Measurements from ENCODE around the gene ADRA2C.

Gene ADRA2C

DNA sequence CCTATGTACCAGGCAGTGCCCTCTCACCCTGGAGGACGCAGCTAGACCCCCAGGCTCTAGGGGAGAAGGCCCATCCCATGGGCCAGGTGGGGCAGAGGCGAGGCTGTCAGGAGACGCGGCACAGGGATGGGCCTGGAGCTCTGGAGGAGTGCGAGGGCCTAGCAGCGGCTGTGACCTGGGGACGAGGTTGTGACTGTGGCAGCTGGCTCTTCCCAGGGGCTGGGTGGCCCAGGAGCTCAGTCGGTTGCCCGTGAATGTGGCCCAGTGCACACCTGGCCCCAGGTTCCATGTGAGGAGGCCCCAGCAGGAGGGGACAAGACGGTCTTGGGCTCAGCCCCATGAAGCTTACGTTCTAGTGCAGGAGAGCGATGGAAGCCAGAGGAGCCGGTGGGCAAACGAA lies 31.0 kb upstream of the ADRA2C start:
- DNase-seq: no peak

DNA sequence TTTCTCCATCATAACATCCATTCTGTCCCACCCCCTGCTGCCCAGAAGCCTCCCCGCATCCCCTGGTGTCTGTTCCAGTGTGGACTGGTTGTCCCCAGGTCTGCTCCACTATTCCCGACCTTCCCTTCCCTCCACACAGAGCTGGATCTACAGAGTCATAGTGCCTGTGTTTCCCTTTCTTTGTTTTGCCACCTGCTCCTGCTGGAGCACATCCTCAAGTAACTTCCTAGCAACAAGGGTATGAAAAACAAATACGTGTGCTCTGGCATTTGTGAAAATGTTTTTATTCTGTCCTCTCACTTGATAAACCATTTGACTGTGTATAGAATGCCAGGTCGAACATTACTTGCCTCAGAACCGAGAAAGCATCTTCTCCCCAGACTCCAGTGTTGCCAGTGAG lies 29.9 kb upstream of the ADRA2C start:
- no peak for DNase-seq

DNA sequence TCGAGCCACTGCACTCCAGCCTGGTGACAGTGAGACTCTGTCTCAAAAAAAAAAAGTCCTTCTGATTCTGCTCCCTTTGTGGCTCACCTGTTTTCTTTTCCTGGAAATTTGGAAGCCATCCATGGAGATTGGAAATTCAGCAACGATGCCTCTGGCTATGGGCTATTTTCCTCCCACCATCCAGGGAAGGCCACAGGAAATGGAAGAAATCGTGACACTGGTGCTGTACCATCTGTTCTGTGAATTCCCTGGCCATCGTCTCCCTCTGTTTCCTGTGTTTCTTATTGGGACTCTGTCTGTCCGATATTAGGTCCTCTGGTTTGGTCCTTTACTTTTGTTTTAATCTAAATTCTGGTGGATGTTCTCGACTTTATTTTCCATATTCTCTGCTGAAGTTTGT lies 29.4 kb upstream of the ADRA2C start:
- DNase-seq: no peak

DNA sequence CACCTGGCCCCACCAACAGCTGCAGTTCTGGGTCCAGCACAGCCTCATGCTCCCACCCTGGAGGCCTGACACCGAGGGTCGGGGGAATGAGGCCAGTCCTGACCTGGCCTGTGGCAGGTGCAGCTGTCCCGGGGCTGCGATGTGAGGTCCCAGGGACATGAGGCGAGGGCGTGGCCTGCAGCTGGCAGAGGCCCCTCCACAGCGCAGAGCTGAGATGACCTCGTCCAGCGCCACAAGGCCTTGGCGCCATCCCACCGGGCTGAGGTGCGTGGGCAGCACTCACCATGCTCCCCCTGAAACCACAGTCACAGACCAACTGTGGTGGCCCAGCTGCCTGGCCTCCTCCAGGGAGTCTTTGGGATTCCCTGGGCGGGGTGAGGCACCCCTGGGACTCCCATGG lies 26.6 kb upstream of the ADRA2C start:
- no peak for DNase-seq

DNA sequence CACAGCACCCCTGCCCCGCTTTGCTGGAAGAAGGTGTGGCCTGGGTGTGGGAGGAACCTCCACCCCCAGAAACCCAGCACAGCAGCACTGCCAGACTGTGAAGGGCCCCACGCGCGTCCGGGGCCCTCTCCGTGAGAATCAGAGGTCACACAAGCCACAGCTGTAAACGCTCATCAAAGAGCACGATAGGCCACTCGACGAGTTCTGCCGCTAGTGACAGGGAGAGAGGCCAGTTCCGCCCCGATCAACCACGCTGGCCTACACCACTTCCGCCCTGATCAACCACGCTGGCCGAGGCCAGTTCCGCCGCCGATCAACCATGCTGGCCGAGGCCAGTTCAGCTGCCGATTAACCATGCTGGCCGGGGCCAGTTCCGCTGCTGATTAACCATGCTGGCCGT lies 25.9 kb upstream of the ADRA2C start:
- no peak for DNase-seq

DNA sequence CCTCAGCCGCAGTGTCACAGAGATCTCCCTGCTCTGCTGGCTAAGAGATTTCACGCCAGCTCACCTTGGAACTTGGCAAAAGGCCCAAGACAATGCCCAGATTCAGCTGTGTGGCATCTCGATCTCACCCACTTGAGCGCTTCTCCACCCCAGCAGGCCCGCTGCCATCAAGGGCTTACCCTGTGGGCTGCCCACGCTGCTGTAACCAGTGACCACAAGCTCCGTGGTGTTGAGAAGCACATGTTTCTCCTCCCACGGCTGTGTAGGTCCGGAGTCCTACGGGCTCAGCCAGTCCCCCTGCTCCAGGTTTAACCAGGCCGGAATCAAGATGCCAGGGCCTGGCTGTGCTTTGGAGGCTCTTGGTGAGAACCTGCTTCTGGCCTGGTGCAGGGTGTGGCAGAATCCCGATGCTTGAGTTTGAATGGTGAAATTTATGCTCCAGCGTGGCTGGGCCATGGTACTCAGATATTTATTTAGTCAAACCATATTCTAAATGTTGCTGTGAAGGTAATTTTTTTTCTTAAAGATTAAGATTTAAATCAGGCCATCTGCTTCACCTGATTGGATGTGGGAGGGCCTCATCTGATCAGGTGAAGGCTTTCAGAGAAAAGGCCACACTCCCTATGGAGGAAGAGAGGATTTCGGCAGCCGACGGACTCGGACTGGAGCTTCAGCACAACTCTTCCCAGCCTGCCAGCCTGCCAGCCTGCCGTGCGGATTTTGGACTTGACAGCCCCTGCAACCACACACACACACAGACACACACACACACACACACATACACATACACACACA lies 24.8 kb upstream of the ADRA2C start:
- no peak for DNase-seq

DNA sequence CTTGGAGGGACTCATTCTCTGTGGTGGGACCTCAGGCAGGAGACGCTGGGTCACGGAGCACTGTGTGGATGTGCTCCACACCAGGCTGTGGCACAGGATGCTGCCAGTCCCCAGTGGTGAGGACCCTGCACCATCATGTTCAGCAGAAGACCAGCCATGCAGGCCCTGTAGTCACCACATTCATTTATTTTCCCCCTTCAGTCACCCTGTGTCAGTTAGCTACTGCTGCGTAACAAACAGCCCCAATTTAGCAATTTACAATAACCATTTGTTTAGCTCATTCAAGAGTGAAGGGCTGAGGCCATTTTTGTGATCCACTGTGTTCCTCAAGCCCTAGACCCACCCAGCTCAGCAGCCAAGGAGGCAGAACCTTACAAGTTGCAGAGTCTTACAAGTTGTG lies 23.6 kb upstream of the ADRA2C start:
- no peak for DNase-seq

DNA sequence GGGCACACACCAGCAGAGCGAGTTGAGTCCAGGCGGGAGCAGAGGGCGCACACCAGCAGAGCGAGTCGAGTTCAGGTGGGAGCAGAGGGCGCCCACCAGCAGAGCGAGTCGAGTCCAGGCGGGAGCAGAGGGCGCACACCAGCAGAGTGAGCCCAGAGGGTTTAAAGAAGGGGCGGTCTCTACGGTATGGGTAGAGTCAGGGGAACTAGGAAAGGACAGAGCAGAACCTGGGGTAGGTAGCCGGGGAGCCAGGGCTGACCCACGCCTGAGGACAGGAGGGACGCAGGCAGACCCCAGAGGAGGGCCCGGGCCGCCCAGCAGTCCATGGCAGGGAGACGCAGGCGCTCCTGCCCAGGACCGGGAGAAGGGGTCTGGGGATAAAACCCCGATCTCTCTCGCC lies 22.0 kb upstream of the ADRA2C start:
- DNase-seq: no peak

DNA sequence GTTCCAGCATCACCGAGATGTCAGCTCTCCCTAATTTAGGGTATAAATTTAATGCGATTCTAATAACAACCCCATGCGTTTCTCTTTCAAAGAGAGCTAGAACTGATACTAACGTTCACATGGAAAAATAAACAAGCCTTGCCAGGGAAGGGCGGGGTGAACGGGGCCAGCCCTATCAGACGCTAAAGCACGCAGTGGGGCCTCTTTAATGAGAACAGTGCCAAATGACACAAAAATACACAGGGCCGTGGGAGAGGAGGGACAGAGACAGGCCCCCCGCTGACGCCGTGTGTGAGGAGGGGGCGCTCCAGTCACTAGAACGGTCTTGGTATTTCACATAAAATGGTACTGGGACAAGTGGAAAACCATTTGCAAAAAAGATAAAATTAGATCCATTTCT lies 21.3 kb upstream of the ADRA2C start:
- no peak for DNase-seq

DNA sequence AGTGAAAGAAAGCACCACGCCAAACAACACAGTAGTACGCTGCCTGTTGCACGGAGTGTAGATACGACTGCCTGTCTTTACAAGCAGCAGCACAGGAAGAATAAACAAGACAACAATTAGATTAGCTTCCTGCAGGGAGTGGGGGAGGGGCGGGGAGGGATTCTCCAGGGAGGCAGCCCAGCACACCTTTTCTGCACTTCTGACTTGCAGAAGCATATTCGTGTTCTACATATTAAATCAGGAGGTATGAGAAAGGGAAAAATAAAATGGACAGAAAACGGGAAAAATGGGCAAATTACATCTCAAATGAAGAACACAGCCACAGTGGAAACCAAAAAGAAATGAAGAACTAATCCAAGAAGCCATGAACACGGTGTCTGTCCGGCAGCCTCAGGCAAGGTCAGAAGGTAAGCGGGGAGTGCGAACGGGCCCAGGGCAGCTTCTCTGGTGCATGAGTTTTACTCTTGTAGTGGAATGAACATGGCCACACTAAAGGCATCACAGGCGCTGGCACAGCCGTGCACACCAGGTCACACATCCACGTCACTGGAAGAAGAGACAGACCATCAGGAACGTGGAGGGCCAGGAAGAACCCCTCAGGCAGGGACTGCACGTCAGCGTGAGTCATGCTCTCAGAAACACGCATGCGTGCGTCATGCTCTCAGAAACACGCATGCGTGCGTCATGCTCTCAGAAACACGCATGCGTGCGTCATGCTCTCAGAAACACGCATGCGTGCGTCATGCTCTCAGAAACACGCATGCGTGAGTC lies 20.1 kb upstream of the ADRA2C start:
- no peak for DNase-seq

DNA sequence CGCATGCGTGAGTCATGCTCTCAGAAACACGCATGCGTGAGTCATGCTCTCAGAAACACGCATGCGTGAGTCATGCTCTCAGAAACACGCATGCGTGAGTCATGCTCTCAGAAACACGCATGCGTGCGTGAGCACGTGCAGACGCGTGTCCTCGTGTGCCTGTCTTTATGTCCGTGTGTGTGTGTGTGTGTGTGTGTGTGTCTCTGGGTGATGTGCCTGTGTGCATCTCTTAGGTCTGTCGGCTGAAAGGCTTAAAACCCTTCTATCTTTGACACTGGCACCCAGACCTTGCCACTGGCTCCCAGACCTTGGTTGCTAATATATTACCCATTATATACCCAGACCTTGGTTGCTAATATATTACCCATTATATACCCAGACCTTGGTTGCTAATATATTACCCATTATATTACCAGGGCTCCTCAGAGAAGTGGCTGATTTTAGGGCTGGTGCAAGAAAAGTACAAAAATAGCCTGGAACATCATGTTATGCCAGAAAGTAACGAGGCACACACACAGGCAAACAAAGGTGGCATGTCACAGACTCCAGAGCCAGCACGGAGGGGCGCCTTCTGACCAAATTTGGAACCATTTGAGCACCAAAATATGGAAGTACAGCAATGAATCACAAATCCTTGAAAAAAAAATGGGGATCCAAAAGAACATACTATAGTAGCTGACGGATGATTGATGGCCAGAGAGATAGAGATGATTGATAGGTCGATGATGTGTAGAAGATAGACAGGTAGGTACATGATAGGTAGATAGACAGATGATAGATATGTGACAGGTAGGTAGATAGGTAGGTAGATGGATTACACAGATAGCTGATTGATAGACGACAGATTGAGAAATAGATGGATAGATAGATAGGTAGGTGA lies 19.2 kb upstream of the ADRA2C start:
- DNase-seq: no peak

DNA sequence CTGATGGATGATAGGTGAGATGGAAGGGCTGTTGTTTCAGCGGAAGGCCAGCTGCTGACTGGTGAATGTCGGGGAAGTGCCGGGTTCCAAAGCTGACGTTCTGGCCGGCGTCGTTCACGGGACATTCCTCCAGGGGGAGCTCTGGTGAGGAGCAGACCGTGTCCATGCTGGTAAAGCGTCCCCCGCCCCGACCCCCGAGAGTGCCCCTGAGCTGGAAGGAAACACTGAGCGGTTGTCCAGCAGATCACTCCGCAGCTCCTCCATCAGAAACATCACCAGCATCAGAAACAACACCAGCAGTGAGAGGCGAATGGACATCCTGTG lies 18.6 kb upstream of the ADRA2C start:
- no peak for DNase-seq

DNA sequence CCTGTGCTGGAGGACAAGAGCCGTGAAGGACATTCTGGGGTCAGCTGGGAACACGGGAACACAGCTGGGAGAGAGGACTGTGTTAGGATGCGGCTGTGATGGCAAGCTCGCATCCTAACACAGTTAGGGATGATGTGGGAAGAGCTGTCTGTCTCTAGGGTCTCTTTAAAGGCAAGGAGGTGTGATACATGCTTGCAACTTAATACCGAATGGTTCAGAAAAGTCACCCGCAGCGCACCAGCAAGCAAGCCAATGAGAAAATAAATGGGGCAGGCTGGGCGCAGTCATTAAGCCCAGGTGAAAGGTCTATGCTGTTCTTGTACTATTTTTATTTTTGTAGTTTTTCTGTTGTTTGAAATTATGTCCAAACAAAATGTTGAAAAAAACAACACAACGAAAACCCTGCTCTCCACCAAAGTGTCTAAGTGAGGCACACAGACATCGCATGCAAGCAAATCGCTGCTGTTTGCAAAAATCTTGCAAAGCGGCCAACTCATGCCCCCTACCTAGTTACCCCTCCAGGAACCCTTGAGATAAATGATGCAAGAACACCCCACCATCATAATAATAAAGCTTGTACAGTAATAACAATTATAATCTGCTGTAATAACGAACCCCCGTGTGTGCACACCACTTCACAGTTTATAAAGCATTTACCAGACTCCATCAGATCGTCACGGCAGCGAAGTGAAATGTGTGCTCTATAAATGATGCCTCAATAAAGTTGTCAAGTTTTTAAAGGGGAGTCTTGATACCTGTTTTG lies 17.9 kb upstream of the ADRA2C start:
- DNase-seq: no peak

DNA sequence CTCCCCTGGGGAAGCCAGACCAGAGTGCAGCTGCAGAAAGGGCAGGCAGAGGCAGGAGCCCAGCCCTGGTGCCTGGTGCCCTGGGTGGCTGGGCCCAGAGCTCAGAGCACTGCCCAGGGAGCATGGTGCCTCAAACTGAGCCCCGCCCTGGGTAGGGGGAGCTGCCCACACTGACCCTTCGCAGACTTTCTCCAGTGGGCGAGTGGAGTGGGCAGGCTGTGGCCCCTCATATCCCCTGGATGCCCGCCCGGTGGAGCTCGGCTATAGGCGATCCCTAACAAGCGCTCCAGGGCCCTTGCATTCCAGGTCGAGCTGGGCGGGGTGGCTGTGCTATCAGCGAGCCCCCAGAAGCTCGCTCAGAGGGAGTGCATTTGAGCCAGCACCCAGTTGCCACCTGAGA lies 17.1 kb upstream of the ADRA2C start:
- no peak for DNase-seq

DNA sequence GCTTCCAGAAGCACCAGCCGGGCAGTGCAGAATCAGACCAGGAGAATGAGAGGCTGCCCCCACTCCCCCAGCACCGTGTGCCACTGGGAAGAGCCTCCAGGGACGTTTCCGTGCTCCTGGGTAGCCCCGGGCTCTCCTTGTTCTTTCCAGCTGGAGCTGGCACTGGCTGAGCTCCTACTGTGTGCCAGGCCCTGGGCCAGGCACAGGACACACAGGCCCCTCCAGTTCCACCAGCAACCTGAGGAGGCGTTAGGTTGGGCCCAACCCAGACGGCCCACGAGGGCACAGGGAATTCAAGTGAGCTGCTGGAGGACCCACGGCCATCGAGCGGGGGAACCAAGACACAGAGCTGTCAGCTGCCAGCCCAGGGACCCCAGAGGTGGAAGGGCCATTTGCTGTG lies 15.9 kb upstream of the ADRA2C start:
- no peak for DNase-seq

DNA sequence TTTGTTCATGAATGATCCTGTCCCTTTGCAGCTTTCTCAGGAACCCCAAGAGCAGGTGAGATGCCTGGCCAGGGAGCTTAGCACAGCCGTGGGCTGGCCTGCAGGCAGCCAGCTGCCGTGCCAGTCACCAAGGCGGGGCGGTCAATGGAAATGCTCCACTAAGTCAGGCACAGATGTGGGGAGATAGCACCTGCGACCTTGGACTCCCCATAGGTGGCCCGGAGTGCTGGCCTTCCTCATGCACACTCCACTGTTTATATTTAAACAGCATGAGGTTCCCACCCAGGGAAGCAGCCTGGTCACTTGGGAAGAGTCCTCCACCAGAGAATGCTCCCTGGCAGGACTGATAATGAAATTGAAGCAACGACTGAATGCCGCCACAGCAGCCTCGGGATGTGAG lies 14.2 kb upstream of the ADRA2C start:
- DNase-seq: no peak

DNA sequence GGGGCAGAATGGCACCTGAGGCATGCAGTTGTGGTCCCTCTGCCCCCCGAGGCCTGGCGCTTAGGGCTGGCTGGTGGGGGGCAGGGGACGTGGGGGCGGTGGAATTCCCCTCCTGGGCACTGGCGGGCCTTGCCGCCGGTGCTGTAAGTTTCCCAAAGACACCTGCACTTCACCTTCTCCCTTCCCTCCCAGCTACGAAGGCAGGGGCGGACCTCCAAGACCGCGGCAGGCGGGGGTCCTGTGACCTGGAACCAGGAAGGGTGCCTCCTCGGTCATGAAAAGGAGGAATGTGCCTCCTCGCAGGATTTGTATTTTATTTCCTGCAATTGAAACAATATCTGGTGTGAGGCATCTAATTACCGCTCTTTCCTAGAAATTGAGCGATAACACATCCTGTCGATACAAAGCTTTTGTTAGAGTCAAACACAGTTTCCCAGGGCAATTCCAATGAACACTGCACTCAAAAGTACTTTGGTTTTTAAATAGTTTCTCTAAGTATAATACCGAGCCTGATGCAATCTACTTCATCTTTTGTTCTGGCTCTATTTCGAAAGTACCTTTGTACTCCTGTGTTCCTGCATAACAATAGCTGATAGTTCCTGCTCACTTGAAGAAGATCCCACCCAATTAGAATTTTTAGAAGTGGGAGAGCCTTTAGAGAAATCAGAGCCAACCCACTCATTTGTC lies 12.3 kb upstream of the ADRA2C start:
- DNase-seq: no peak

DNA sequence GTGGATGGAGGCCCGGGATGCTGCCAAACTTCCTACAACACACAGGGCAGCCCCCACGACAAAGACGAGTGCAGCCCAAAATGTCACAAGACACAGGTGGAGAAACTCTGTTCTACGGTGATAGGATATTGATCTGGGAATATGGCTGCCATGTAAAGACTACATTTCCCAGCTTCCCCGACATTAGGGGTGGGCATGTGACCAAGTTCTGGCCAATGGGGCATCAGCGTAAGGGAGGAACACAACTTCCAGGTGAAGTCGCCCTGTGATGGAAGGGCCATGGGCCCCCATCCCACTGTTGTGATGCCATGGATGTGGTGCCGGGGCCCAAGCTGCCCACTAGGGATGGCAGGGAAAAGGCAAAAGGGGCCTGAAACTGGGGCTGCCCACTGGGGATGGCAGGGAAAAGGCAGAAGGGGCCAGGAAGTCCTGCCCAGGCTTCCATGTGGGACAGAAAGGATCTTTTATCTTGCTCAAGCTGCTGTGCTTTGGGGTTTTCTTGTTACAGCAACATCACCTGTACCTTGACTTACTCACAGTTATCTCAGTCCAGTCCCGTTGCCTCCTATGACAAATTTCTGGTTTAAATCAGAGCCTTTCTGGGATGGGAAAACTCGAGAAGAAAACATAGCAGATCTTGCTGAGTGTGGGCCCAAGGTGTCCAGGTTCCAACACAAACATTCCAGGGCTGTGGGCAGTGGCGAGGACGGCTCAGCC lies 9.7 kb upstream of the ADRA2C start:
- no peak for DNase-seq

DNA sequence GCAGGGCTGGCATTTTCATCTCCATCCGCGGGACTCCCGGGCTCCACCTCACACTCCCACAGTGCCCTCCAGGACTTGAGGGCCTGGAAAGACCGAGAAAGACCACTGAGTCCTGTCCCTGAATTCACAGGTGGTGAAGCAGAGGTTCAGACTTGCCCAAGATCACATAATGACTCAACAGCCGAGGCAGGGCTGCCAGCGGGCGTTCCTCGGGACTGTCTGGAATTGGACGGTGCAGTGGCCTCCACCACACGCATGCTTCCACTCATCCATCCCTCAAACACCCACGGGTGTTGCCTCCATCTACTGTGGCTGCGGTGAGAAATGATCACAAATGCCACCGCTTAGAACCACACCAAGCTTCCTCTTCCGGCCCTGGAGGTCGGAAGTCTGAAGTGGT lies 6.9 kb upstream of the ADRA2C start:
- DNase-seq: no peak

DNA sequence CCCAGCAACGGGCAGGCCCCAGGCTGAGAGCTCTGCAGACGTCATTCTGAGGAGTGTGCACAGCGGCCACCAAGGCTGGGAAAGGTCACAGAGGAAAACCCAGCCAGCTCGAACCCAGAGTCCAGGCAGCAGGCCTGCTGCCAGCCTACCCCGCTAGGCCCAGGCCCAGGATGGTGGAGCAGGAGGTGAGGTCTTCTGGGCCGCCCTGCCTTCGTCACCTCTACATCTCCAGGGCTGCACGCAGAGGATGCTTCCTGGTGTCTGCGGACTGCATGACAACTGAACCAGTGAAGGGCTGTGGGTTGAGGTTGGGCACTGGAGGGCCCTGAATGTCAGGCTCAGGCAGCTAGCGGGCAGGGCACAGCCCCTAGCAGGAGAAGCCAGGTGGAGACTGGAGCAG lies 5.8 kb upstream of the ADRA2C start:
- no peak for DNase-seq

DNA sequence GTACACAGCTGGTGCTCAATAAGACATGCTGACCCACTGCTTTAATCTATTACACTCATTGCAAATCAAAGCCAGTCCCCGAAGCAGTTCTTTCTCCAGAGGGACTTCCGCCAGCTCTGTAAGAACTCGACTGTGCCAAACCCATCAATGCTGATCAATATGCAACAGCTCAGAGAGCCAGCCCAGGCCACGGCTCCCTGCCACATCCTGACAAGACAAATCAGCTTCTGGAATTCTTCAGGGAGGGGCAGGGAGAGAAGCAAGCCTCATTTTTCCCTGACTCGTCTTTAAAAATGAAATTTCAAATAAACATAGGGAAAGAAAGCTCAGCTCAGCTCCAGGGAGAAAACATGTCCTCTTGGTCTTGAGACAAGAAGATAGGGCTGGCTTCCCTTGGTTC lies 5.3 kb upstream of the ADRA2C start:
- DNase-seq: no peak

DNA sequence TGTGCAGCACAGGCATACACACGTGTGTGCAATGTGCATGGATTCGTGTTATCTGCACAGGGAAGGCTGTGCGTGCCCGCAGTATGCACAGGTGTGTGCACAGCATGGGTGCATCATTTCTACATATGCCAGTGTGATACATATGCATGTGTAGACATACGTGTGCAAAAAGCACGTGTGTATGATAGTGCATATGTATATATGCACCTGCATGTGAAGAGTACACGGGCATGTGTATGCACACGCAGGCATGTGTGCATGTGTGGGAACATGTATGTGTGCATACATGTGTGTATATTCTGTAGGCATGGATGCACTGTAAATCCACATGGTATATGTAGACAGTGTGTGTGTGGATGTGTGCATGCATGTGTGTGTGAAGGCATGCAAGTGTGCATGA lies 3.9 kb upstream of the ADRA2C start:
- no peak for DNase-seq
